HG03439 (cell line): ENCODE data around the gene DBNDD1.
A peak's percentile ranks its signal among the peaks of the same experiment; 100 is the strongest.
"Not testable (repeated sequence)": the region's sequence is repeated elsewhere in the genome, so short reads cannot be mapped to it uniquely, and the experiment has no call there.

Experiments
- ATAC-seq: cut with Tn5 transposase; IDR thresholded peaks from one replicate; pipeline ENCODE4 v1.9.1; 2021; ENCODE audit warnings: mild to moderate bottlenecking, moderate library complexity; ENCODE audit not compliant: unreplicated experiment

The DBNDD1 gene

DNA sequence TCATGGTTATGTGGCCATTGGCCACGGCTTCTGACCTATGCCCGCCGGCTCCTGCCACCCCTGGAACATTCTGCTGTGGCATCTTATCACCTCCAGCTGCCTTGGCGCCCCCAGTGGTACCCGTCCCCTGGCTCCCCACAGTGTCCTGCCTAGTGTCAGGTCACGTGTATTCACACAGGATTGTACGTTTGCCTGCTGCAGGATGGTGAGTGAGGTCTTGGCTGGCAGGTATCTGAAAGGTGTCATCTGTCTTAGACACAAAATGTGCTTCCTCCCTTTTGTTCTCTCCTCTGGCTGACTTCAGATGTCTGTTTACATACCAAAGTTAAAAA is 24.9 kb downstream of the DBNDD1 start:
- ATAC-seq, result no peak

DNA sequence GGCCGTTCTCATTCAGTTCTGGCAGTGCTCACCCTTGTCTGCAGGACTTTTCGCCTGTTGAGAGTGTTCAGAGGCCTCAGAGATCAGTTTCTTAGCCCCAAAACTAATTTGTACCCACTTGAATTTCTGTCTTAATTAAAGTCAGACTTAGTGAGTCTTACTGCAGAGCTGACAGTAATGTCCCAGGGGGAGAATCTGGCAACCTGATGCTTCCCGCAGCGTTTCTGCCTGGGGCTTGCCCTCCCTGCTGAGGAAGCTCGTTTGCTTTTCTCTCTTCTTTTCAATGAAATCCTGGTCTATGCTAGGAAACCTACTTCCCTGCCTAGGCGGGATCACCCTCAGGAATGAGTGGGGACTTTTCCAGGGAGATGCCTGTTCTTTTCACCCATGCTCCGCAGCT is 25.3 kb downstream of the DBNDD1 start:
- ATAC-seq, result no peak

DNA sequence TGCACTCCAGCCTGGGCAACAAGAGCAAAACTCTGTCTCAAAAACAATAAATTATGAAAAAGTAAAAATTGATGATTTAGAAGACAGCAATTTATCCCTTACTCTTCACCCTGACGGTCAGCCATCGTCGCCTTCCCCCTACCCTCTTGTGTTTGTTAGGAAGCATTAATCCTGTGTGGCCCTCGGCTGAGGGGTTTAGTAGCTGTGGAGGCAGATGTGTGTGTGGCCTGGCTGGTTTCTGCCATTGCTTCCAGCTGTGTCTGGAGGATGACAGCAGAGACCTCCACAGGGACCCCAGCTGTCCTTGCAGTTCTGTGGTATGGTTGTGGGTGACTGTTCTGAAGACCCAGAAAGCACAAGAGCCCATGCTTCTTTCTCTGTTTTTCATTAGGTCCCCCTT is 25.9 kb downstream of the DBNDD1 start:
- ATAC-seq, result no peak

DNA sequence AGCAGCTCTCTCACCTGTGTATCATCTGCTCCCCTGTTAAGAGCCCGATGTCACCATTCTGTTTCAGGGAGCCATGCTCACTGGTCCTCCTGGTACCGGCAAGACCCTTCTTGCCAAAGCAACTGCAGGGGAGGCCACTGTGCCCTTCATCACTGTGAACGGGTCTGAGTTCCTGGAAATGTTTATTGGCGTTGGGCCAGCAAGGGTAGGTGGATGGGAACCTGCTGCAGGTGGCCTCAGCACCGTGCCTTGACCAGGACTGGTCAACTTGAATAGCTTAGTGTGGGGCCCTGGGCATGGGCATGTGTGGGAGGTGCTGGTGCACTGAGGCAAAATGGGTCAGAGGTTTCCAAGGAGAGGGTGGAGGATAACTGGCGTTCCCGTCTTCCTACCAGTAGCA is 28.5 kb downstream of the DBNDD1 start:
- no peak for ATAC-seq

DNA sequence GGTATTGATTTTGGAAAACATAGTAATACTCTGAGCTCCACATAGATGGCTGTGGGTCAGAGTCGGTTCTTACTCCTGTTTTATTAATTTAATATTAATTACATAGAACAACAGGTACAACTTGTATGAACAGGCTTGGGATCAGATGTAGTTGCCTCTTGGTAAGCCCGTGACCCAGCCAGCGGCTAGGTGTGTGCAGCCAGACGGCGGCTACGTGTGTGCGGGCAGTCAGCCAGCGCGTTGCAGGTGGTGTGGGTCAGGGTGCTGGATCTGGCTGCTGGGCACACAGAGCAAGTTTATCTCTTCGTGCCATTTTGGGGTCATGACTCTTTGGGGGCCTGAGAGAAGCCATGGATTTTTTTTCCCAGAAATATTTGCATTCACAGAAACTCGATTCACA is 30.3 kb downstream of the DBNDD1 start:
- no peak for ATAC-seq

DNA sequence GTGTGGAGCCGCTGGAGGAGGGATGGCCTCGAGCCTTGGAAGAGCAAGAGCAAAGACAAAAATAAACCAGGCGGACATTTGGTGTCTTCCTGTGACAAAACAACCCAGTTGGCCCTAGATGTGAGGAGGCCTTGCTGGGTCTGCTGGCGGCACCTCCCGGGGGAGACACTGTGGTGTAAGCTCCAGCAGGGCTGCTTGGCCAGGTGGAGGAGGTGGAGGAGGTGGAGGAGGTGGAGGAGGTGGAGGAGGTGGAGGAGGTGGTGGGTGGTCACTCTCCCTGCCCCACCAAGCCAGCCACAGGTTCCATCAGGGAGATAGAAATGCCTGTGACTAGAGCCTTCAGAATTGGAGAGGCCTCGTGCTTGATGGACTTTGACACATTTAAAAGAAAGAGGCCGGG is 32.1 kb downstream of the DBNDD1 start:
- no peak for ATAC-seq

DNA sequence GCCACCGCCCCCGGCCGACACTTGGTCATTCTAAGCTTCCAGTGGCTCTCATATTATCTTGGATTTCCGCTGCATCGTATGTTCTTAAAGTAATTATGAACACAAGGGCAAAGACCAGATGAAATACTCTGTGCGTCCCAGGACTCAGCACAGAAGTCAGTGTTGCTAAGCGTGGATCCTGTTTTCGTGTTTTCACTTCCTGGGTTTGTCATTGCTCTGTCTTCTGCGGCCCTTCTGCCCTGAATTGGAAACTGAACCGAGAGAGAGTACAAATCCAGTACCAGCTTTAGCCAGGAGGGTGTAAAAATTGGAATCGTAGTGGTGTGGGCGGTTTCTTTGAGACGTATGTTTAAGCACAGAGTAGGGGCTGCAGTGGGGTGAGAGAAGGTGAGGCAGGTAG is 32.7 kb downstream of the DBNDD1 start:
- ATAC-seq, result no peak

DNA sequence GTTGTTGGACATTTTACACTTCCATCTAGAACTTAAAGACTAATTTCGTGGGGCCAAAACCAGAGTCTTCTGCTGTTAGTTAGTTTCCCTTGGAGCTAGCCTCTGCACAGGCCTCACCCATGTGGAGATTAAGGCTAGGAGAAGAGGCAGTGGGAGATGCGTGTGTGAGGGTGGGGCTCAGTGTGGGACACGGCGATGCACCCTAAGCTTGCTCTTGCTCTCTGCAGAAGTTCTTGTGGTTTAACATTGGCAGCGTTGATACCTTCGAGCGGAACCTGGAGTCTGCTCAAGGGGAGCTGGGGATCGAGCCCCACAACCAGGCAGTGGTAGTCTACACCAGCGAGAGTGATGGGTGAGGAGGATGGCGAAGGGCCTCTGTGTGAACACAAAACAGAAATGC is 34.0 kb downstream of the DBNDD1 start:
- no peak for ATAC-seq

DNA sequence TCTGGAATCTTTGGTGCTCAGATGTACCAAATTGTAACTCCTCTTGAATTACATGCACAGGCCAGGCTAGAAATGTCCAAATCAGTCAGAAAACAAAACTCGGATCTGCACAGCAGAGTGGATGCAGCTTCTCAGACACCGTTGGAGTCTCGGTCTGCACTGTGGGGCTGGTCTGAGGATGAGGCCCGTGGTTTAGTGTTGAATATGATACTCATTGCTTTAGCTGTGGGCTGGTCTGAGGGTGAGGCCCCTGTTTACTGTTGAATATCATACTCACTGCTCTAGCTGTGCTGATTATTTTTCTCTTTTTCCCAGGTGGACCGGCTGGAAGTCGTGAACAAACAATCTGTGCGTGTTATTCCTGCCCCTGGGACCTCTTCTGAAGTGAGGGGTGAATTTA is 35.0 kb downstream of the DBNDD1 start:
- no peak for ATAC-seq

DNA sequence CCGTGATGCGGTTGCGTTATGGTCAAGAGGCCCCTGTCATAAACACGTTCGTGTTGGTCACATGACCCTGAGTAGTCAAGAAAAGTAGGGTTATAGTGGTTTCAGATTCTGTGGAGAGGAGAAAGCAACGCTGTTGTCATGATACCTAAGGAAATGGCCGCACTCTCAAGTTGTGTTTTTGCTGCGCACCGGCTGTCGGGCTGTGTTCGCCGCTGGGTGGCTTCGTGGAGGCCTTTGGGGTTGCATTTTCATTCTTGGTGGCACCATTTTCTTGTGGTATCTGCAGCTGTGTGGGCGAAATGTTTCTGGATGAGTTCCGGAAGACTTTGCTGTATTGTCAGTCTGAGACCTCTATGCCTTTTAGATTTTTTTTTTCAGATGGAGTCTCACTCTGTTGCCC is 35.7 kb downstream of the DBNDD1 start:
- no peak for ATAC-seq

DNA sequence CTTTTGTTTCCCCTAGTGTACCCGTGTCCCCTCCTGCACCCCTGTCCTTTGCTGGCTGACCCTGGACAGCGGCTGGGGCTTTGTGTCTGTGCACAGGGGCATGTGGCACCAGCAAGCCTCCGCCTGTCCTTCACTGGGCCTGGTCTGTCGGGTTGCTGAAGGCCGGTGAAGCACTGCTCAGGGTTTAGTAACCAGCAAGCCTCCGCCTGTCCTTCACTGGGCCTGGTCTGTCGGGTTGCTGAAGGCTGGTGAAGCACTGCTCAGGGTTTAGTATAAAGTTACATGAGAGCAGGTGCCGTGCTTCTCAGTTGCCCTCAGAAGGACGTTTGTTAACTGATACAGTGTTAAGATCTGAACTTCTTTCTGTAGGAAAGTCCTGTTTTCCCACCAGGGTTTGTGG is 36.9 kb downstream of the DBNDD1 start:
- no peak for ATAC-seq

DNA sequence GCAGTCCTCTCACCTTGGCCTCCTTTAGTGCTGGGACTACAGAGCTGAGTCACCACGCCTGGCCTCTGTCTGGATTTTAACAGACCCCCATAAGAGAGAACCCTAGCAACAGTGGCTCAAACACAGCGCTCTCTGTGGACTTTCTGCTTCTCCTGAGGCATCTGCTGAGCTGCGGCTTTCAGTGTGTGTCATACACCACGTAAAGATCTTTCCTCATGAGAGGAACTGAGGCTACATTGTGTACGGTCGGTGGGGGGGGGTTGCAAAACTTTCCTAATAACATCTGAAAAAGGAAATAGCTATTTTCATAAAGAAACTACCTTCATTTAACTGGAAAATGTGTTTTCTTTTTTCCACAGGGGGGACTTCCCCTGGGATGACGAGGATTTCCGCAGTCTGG is 37.8 kb downstream of the DBNDD1 start:
- no peak for ATAC-seq

DNA sequence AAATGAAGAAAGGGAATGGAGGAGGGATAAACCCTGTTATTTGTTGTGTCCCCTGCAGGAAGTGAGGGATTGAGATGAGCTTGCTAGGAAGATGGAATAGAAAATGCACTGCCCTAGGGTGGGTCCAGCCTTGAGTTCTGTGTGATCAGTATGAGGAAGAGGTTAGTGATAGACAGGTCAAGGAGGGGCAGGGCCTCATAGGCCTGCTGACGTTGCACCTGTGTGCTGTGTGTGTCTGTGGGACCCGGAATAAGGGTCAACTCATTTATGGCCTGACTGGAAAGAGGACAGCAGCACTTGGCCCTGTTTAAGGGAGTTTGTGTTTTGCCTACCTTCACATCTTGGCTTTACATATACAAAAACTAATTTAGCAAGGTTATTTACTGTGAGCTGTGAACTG is 44.4 kb downstream of the DBNDD1 start:
- no peak for ATAC-seq

DNA sequence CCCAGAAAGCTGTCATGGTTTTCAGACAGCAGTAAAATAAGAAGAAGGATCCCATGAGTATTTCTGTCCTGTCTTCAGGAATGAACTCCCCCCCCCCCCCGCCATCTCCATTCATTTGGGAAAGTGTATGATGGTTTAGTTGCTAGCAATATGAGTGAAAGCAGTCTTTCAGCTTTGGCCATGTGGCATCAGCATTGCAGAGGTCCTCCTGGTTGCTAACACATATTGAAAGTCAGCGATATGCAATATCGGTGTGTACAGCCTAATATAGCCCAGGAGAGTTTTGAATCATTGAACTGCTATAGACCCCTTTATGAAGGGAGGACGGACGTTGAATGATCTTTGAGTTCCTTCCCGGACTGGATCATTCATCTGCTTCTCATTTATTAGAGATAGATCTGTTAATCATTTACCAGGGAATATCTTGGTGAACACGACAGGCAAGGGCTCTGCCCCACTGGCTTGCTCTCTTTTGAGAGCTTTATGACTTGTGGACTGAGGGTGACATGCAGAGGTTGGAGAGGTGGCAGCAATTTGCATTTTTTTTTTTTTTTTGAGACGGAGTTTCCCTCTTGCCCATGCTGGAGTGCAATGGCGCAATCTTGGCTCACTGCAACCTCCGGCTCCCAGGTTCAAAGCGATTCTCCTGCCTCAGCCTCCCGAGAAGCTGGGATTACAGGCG is 45.5 kb downstream of the DBNDD1 start:
- ATAC-seq, result no peak

DNA sequence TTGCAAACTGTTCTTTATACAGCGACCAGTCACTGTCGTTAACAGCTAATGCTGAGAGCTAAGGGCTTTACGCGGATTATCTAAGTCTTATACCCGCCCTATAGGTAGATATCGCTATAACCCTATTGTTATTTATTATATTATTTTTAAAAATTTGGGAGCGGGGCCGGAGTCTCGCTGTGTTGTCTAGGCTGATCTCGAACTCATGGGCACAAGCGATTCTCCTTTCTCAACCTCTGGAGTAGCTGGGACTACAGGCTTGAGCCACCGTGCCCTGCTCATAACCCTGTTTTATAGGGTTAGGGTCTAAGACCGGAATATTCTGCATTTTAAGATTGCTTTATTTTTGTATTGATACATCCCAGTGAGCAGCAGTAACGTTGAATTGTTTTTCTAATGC is 46.0 kb downstream of the DBNDD1 start:
- no peak for ATAC-seq

DNA sequence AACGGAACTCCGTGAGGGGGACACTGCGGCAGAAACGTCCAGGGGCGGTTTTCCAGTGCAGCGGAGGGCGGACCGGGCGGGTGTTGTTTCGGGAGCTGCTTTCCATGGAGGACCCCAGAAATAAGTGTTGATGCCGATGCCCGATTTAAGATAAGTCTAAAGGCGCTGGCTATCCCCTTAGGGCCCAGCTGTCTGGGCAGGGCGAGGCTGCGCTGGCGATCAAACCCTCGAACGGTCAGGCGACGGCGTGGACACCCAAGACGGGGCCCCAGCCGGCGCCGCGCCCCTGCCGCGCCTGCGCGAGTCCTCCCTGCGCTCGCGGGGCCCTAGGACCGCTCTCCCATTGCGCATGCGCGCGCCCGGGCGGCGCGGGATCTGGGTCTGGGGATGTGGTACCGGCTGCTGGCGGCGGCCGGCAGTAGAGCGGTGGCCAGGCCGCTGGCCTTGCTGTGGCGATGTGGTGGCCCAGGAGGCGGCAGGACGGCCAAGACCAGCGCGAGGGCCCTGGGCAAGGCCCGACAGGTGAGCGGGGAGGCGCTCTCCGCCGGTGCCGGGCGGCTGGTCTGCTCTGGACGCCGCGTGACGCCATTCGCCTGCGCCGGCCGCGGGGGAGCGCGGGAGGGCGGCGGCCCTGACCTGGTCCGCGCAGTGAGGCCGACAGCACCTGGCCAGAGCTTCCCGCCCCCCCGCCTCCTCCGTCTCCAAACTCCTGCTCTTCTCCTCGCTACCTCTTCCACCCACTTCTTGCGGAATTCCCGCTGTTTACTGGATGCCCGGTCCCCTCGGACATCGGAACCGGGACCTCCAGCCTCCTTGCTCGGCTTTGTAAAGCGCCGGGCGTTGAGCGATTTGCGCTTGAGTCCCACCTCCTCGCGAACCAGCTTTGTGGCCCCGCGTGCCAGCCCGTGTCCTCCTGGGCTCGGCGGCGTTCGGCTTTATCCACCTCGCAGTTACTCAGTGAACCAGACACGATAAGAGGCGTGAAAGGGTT is 46.7 kb downstream of the DBNDD1 start:
- ATAC-seq, result peak; percentile 91

DNA sequence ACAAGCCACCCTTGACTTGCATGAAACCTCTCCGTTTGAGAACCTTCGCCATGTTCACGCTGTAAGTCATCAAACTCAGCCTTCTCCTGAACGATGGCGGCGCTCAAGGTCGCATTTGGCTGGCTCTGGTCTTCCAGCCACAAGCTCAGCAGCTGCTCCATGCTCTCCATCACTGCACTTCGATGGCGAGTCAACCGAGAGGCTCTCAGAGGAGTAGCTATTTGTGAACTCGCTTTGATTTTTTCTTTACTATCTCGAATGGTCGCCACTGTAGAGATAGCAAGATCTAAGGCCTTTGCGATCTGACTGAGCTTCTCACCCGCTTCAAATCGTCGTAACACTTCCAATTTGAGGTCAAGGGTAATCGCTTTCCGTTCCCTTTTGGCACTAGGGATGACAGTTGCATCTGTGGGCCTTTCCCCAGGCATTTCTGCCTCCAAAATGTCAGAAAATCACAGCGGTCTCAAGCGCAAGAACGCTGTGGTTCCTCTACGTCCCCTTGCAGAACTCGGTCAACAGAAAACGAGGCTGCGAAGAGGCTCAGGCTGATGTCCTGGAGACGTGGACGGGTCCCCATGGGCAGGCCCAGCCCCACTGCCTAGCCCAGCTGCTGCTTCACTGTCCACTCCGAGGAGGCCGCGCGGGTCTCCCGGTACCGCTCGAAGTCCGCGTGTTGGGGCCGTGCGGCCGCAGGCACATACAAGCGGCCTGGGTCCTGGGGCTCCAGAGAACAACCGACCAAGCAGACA is 47.6 kb downstream of the DBNDD1 start:
- no peak for ATAC-seq

DNA sequence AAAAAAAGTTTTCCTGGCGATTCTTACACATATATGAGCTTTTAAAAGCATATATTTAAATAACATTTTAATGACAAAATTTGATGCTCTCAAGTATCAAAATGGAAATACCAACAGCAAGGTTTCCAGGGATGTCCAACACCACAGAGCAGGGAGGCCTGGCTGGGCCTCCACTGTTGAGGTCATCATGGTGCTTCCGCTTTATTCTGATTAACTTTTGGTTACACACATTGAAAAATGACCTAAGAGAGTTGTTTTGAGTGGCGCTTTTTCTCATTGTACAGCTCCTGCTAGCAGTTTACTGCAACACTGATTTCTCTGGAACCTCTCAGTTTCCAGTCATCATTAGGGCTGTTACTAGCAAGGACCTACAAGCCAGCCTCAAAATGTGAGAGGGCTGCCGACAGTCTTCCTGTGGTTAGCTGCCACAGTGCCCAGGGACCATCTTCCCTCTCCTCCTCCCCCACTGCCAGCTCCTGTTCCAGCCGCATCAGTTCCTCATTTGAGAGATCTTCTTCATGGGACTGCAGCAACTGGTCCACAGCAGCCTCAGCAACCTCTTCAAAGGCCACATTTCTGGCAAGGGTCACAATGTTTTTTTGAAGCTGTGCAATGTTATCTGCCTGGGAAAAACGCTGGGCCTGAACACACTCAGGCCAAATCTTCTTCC is 49.4 kb downstream of the DBNDD1 start:
- ATAC-seq, result no peak

DNA sequence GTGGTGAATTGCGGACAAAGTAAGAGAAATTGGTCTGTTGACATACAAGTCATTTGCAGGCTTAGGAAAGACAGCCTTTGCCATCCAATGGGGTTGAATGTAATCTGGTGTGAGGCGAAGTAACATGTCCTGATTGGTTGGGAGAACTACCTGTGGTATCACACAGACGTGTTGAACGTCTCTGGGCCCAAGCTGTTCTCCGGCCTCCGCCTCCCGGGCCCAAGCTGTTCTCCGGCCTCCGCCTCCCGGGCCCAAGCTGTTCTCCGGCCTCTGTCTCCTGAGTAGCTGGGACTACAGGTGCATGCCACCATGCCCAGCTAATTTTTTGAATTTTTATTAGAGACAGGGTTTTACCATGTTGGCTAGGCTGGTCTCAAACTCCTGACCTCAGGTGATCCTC is 51.2 kb downstream of the DBNDD1 start:
- ATAC-seq, result not testable (repeated sequence)

DNA sequence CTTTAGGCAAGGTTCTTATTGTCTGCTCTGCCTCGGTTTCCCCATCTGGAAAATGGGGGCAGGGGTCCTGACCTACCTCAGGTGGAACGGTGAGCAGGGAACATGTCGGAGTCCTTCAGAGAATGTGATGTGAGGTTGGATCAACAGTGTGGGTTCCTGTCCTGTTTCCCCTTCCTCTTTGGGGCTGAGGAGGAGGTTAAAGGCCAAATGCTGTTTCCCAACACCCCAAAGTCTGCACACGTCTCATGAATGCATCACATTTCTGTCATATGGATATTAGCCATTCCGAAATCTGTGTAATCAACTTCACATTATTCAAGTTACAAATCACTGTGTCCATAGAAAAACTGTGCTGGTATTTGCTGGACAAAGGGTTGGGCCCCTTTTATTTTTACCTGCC is 51.8 kb downstream of the DBNDD1 start:
- not testable (repeated sequence) for ATAC-seq

DNA sequence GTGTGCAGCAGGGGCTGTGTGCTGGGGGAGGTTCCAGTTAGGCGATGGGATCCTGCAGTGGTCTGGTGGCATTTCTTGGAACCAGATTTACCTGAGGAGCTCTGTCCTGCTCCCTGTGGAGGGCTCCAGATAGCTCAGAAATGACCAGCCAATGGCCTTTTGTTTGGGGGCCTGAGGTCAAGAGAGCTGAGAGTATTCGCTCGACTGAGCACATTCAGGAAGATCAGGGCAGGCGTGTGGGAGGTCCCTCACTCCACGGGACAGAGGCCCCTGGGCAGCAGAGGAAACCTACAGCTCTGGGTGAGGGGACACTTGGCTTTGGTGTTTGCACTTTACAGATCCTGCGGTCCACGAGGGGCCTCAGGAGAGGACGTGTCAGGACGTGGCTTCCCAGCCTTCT is 52.5 kb downstream of the DBNDD1 start:
- ATAC-seq, result no peak
